HG03378 (cell line): ENCODE measurements around the gene MPHOSPH8.
"Not testable (repeated sequence)": the region's sequence is repeated elsewhere in the genome, so short reads cannot be mapped to it uniquely, and the experiment has no call there.

Experiments used
- ATAC-seq: cut with Tn5 transposase; IDR thresholded peaks from one replicate; pipeline ENCODE4 v1.9.1; 2021; ENCODE audit warnings: mild to moderate bottlenecking, moderate library complexity; ENCODE audit not compliant: unreplicated experiment

MPHOSPH8 gene

GRCh38 chr13:19624265-19624664, 9.2 kb upstream of the MPHOSPH8 start:
- ATAC-seq, result no peak

- peak; percentile 24 for ATAC-seq
Measured at GRCh38 chr13:19632915-19633478, 462 bp upstream of the MPHOSPH8 start.

- ATAC-seq, result peak; percentile 7
Measured at GRCh38 chr13:19634256-19634740, 839 bp downstream of the MPHOSPH8 start.

GRCh38 chr13:19635926-19636325, 2.5 kb downstream of the MPHOSPH8 start:
- ATAC-seq, result not testable (repeated sequence)

GRCh38 chr13:19643652-19644051, 10.2 kb downstream of the MPHOSPH8 start:
- no peak for ATAC-seq

GRCh38 chr13:19645000-19645399, 11.5 kb downstream of the MPHOSPH8 start:
- no peak for ATAC-seq

- ATAC-seq, result no peak
Measured at GRCh38 chr13:19646063-19646462, 12.6 kb downstream of the MPHOSPH8 start.

GRCh38 chr13:19650742-19651141, 17.3 kb downstream of the MPHOSPH8 start:
- ATAC-seq, result no peak

- no peak for ATAC-seq
Measured at GRCh38 chr13:19657872-19658591, 24.6 kb downstream of the MPHOSPH8 start.

GRCh38 chr13:19658831-19659230, 25.4 kb downstream of the MPHOSPH8 start:
- ATAC-seq, result no peak

- no peak for ATAC-seq
Measured at GRCh38 chr13:19661126-19661525, 27.7 kb downstream of the MPHOSPH8 start.

GRCh38 chr13:19661561-19661960, 28.1 kb downstream of the MPHOSPH8 start:
- ATAC-seq, result no peak

- ATAC-seq, result no peak
Measured at GRCh38 chr13:19663416-19663979, 30.0 kb downstream of the MPHOSPH8 start.

- ATAC-seq, result no peak
Measured at GRCh38 chr13:19664481-19665230, 31.2 kb downstream of the MPHOSPH8 start.

GRCh38 chr13:19665427-19665859, 32.0 kb downstream of the MPHOSPH8 start:
- no peak for ATAC-seq

GRCh38 chr13:19668778-19669177, 35.3 kb downstream of the MPHOSPH8 start:
- no peak for ATAC-seq

- ATAC-seq, result no peak
Measured at GRCh38 chr13:19670147-19670546, 36.7 kb downstream of the MPHOSPH8 start.

GRCh38 chr13:19672990-19673389, 39.5 kb downstream of the MPHOSPH8 start:
- ATAC-seq, result no peak

- no peak for ATAC-seq
Measured at GRCh38 chr13:19673473-19674430, 40.3 kb downstream of the MPHOSPH8 start.

- ATAC-seq, result no peak
Measured at GRCh38 chr13:19674898-19675297, 41.4 kb downstream of the MPHOSPH8 start.
